HEK293 (cell line): Measurements from ENCODE around the gene ZNF48.
A peak's percentile ranks its signal among the peaks of the same experiment; 100 is the strongest.

Experiments
- CTCF ChIA-PET: fragments of 350-600 bp; formaldehyde crosslinking; extraction: SDS; loops from one replicate; lab custom pipeline; 2021; ENCODE audit warnings: antibody characterized with exemption; lab: Yijun Ruan, JAX
- POLR2A ChIA-PET: fragments of 300-600 bp; formaldehyde crosslinking; extraction: SDS; loops from one replicate; lab custom pipeline; 2020; ENCODE audit warnings: antibody characterized with exemption, inconsistent platforms; lab: Yijun Ruan, JAX
- H3K27ac ChIP-seq: fragments of 200-500 bp; sonication (Bioruptor generic); 2 replicates; pipeline ENCODE4 v1.5.1; 2014; ENCODE audit warnings: low read depth, low read length, control low read depth, inconsistent platforms; ENCODE audit errors: extremely low read depth
- H3K36me3 ChIP-seq, 2 experiments: fragments of 200-500 bp in 1 of 2; sonication (Bioruptor generic) in 1 of 2; 1 replicate in 1 of 2; 2 replicates in 1 of 2; pipeline ENCODE4 v1.5.1; 2014 to 2017; ENCODE audit warnings: inconsistent platforms in 2 of 2, low read length in 2 of 2; ENCODE audit not compliant: control insufficient read depth in 2 of 2, insufficient read depth in 1 of 2
- H3K4me1 ChIP-seq: fragments of 200-500 bp; sonication (Bioruptor generic); 2 replicates; pipeline ENCODE4 v1.5.1; 2014; ENCODE audit warnings: mild to moderate bottlenecking, low read length, inconsistent platforms; ENCODE audit not compliant: control insufficient read depth, insufficient read depth
- H3K4me3 ChIP-seq: 2 replicates; pipeline ENCODE4 v1.5.1; 2011; ENCODE audit warnings: low read depth, mild to moderate bottlenecking, control low read depth, low read length, moderate library complexity
- H3K9me3 ChIP-seq: fragments of 200-500 bp; sonication (Bioruptor generic); 2 replicates; pipeline ENCODE4 v1.5.1; 2014; ENCODE audit warnings: low read depth, low read length, inconsistent platforms; ENCODE audit not compliant: control insufficient read depth, insufficient read depth
- MZF1 ChIP-seq: fragments of 450-650 bp; formaldehyde crosslinking; IDR thresholded peaks from 2 replicates; pipeline ENCODE4 v1.5.1; 2017; ENCODE audit warnings: missing biosample characterization, missing genetic modification characterization, borderline replicate concordance
- ZBTB21 ChIP-seq: fragments of 450-650 bp; formaldehyde crosslinking; IDR thresholded peaks from 2 replicates; pipeline ENCODE4 v1.5.1; 2017; ENCODE audit warnings: missing biosample characterization, missing genetic modification characterization
- ZFHX2 ChIP-seq: fragments of 450-650 bp; formaldehyde crosslinking; conservative IDR thresholded peaks from 2 replicates; pipeline ENCODE4 v1.5.1; 2016; ENCODE audit warnings: missing biosample characterization, missing genetic modification characterization
- ZFP41 ChIP-seq: fragments of 450-650 bp; formaldehyde crosslinking; IDR thresholded peaks from 2 replicates; pipeline ENCODE4 v1.5.1; 2016; ENCODE audit warnings: missing biosample characterization, missing genetic modification characterization, borderline replicate concordance
- ZNF112 ChIP-seq: fragments of 450-650 bp; formaldehyde crosslinking; IDR thresholded peaks from 2 replicates; pipeline ENCODE4 v1.5.0; 2017; ENCODE audit warnings: missing biosample characterization, missing genetic modification characterization
- ZNF146 ChIP-seq: fragments of 450-650 bp; formaldehyde crosslinking; IDR thresholded peaks from 2 replicates; pipeline ENCODE4 v1.5.1; 2016; ENCODE audit warnings: missing biosample characterization, missing genetic modification characterization
- ZNF16 ChIP-seq: fragments of 450-650 bp; formaldehyde crosslinking; IDR thresholded peaks from 2 replicates; pipeline ENCODE4 v1.5.1; 2016; ENCODE audit warnings: low read depth, missing biosample characterization, missing genetic modification characterization
- ZNF2 ChIP-seq: fragments of 450-650 bp; formaldehyde crosslinking; IDR thresholded peaks from 2 replicates; pipeline ENCODE4 v1.5.1; 2016; ENCODE audit warnings: missing biosample characterization, missing genetic modification characterization
- ZNF214 ChIP-seq: fragments of 450-650 bp; formaldehyde crosslinking; IDR thresholded peaks from 2 replicates; pipeline ENCODE4 v1.5.1; 2017; ENCODE audit warnings: missing biosample characterization, mild to moderate bottlenecking, missing genetic modification characterization, borderline replicate concordance
- ZNF341 ChIP-seq: fragments of 450-650 bp; formaldehyde crosslinking; IDR thresholded peaks from 2 replicates; pipeline ENCODE4; 2016; ENCODE audit warnings: low read depth, missing biosample characterization, missing genetic modification characterization
- ZNF426 ChIP-seq: fragments of 450-650 bp; formaldehyde crosslinking; IDR thresholded peaks from 2 replicates; pipeline ENCODE4 v1.5.1; 2017; ENCODE audit warnings: missing biosample characterization, missing genetic modification characterization, mild to moderate bottlenecking, inconsistent platforms, moderate library complexity
- ZNF473 ChIP-seq: fragments of 450-650 bp; formaldehyde crosslinking; IDR thresholded peaks from 2 replicates; pipeline ENCODE4 v1.5.1; 2017; ENCODE audit warnings: missing biosample characterization, missing genetic modification characterization
- ZNF514 ChIP-seq: fragments of 450-650 bp; formaldehyde crosslinking; IDR thresholded peaks from 2 replicates; pipeline ENCODE4 v1.5.1; 2016; ENCODE audit warnings: missing biosample characterization, missing genetic modification characterization
- ZNF521 ChIP-seq: fragments of 450-650 bp; formaldehyde crosslinking; IDR thresholded peaks from 2 replicates; pipeline ENCODE4 v1.5.1; 2017; ENCODE audit warnings: missing biosample characterization, mild to moderate bottlenecking, missing genetic modification characterization
- ZNF549 ChIP-seq: fragments of 450-650 bp; IDR thresholded peaks from 2 replicates; pipeline ENCODE4 v1.5.1; 2018; ENCODE audit warnings: missing biosample characterization, missing genetic modification characterization, mild to moderate bottlenecking, inconsistent platforms, moderate library complexity
- ZNF561 ChIP-seq: fragments of 450-650 bp; IDR thresholded peaks from 2 replicates; pipeline ENCODE4 v1.5.1; 2018; ENCODE audit warnings: missing biosample characterization, missing genetic modification characterization, borderline replicate concordance
- ZNF596 ChIP-seq: fragments of 450-650 bp; IDR thresholded peaks from 2 replicates; pipeline ENCODE4 v1.5.0; 2018; ENCODE audit warnings: missing biosample characterization, mild to moderate bottlenecking, missing genetic modification characterization, moderate library complexity
- ZNF623 ChIP-seq: fragments of 450-650 bp; formaldehyde crosslinking; IDR thresholded peaks from 2 replicates; pipeline ENCODE4 v1.5.1; 2016; ENCODE audit warnings: missing biosample characterization, missing genetic modification characterization
- ZNF670 ChIP-seq: fragments of 450-650 bp; formaldehyde crosslinking; IDR thresholded peaks from 2 replicates; pipeline ENCODE4 v1.5.1; 2016; ENCODE audit warnings: missing biosample characterization, missing genetic modification characterization, low read depth
- ZNF768 ChIP-seq: fragments of 450-650 bp; formaldehyde crosslinking; IDR thresholded peaks from 2 replicates; pipeline ENCODE4 v1.5.1; 2018; ENCODE audit warnings: missing biosample characterization, mild to moderate bottlenecking, missing genetic modification characterization
- ZSCAN30 ChIP-seq: fragments of 450-650 bp; IDR thresholded peaks from 2 replicates; pipeline ENCODE4 v1.5.1; 2018; ENCODE audit warnings: missing biosample characterization, mild to moderate bottlenecking, missing genetic modification characterization, moderate library complexity
- ZXDB ChIP-seq: fragments of 450-650 bp; formaldehyde crosslinking; IDR thresholded peaks from 2 replicates; pipeline ENCODE4 v1.5.1; 2016; ENCODE audit warnings: missing biosample characterization, missing genetic modification characterization
- TF ChIP-seq, protein P1 (sequence below): fragments of 450-650 bp; formaldehyde crosslinking; IDR thresholded peaks from 2 replicates; pipeline ENCODE4 v1.5.1; 2017; ENCODE audit warnings: missing biosample characterization, mild to moderate bottlenecking, missing genetic modification characterization, moderate library complexity
- TF ChIP-seq, protein P2 (sequence below): fragments of 450-650 bp; formaldehyde crosslinking; IDR thresholded peaks from 2 replicates; pipeline ENCODE4 v1.5.1; 2017; ENCODE audit warnings: missing biosample characterization, missing genetic modification characterization
- TF ChIP-seq, protein P3 (sequence below): fragments of 450-650 bp; formaldehyde crosslinking; IDR thresholded peaks from 2 replicates; pipeline ENCODE4 v1.5.1; 2016; ENCODE audit warnings: missing biosample characterization, missing genetic modification characterization
- TF ChIP-seq, protein P4 (sequence below): fragments of 450-650 bp; formaldehyde crosslinking; IDR thresholded peaks from 2 replicates; pipeline ENCODE4 v1.5.1; 2017; ENCODE audit warnings: missing biosample characterization, missing genetic modification characterization
- TF ChIP-seq, protein P5 (sequence below): fragments of 450-650 bp; formaldehyde crosslinking; IDR thresholded peaks from 2 replicates; pipeline ENCODE4 v1.5.1; 2016; ENCODE audit warnings: missing biosample characterization, missing genetic modification characterization

ZNF48 gene

DNA sequence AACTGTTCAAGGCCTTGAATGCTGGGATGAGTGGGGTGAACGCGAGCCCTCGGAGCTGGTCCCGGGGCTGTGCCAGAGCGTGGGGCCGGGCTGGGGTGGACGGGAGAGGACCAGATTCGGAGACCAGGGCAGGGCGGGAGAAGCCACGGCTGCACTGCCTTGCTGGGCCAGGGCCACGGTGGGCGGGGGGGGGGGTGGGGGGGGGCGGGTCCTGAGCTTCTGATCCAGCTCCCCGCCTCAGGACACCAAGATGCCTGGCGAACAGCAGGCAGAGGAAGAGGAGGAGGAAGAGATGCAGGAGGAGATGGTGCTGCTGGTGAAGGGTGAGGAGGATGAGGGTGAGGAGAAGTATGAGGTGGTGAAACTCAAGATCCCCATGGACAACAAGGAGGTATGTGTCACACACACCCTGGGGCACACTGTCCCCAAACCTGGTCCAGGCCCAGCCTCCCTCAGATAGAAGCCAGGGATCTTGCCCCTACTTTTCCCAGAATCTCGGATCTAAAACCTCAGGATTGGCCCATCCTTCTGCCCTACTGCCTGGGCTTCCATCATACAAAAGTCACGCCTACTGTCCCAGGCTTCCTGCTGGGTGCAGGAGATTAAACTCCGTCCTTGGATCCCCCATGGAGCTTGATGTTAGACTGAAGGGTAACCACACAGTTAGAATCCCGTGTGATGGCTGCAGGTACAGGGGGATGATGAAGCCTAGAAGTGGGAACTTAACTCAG is 12.7 kb downstream of the ZNF48 start (continued):
- no peak for TF ChIP-seq ZFP41 (tag by site-specific recombination)
- TF ChIP-seq, protein P1, sequence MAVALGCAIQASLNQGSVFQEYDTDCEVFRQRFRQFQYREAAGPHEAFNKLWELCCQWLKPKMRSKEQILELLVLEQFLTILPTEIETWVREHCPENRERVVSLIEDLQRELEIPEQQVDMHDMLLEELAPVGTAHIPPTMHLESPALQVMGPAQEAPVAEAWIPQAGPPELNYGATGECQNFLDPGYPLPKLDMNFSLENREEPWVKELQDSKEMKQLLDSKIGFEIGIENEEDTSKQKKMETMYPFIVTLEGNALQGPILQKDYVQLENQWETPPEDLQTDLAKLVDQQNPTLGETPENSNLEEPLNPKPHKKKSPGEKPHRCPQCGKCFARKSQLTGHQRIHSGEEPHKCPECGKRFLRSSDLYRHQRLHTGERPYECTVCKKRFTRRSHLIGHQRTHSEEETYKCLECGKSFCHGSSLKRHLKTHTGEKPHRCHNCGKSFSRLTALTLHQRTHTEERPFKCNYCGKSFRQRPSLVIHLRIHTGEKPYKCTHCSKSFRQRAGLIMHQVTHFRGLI, result 0 out of 2 replicates have a peak, but pooled peaks have one; percentile 58
- no peak for TF ChIP-seq ZNF514 (tag by site-specific recombination)
- no peak for TF ChIP-seq ZNF521 (tag by site-specific recombination)
- no peak for TF ChIP-seq ZNF112
- TF ChIP-seq, protein P2, sequence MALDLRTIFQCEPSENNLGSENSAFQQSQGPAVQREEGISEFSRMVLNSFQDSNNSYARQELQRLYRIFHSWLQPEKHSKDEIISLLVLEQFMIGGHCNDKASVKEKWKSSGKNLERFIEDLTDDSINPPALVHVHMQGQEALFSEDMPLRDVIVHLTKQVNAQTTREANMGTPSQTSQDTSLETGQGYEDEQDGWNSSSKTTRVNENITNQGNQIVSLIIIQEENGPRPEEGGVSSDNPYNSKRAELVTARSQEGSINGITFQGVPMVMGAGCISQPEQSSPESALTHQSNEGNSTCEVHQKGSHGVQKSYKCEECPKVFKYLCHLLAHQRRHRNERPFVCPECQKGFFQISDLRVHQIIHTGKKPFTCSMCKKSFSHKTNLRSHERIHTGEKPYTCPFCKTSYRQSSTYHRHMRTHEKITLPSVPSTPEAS (tag by site-specific recombination), result no peak
- no peak for TF ChIP-seq ZNF596 (tag by site-specific recombination)
- TF ChIP-seq MZF1 (tag by site-specific recombination), result peak; percentile 50; the same call in 1 of the 2 replicates
- TF ChIP-seq ZNF146 (tag by site-specific recombination), result no peak
- no peak for TF ChIP-seq ZNF426
- TF ChIP-seq, protein P3, sequence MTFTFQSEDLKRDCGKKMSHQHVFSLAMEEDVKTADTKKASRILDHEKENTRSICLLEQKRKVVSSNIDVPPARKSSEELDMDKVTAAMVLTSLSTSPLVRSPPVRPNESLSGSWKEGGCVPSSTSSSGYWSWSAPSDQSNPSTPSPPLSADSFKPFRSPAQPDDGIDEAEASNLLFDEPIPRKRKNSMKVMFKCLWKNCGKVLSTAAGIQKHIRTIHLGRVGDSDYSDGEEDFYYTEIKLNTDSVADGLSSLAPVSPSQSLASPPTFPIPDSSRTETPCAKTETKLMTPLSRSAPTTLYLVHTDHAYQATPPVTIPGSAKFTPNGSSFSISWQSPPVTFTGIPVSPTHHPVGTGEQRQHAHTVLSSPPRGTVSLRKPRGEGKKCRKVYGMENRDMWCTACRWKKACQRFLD (tag by site-specific recombination), result no peak
- TF ChIP-seq, protein P4, sequence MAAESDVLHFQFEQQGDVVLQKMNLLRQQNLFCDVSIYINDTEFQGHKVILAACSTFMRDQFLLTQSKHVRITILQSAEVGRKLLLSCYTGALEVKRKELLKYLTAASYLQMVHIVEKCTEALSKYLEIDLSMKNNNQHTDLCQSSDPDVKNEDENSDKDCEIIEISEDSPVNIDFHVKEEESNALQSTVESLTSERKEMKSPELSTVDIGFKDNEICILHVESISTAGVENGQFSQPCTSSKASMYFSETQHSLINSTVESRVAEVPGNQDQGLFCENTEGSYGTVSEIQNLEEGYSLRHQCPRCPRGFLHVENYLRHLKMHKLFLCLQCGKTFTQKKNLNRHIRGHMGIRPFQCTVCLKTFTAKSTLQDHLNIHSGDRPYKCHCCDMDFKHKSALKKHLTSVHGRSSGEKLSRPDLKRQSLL, result no peak
- TF ChIP-seq ZNF670, result no peak
- no peak for TF ChIP-seq ZNF214 (tag by site-specific recombination)
- TF ChIP-seq ZNF2 (tag by site-specific recombination), result no peak

DNA sequence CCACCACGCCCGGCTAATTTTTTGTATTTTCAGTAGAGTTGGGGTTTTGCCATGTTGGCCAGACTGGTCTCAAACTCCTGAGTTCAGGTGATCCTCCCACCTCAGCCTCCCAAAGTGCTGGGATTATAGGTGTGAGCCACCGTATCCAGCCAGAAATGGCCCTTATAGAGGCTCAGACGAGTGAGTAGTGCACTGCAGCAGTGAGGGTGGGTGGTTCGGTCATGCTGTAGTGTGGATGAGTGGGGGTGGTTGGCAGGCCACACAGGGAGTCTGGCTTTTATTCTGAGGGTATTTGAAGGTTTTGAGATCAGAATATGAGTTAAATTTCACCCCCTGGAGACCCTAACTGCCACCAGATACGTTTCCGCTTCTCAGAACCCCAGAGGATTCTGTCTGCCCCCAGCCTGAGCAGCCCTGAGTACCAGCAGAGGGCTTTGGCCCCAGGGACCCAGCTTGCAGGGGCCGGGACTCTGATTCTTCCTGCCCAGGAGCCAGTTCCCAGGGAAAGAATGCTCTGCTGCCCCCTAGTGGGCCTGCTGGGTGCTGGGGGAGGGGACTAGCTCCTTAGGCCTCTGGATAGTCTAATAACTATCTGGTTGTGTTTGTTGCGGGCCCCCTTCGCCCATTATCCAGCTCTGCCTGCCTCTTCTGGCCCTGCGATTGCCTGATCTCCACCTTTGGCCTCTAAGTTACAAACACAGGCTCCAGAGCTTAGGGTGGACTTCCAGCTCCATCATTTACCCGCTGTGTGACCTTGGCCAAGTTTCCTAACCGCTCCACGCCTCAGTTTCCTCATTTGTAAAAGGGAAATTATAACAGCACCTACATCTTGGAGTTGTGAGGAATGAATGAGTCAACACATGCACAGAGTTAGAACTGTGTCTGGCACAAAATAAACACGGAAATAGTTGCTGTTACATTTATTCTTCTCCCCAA is 14.2 kb downstream of the ZNF48 start:
- H3K4me1 ChIP-seq, result peaks cover 5% of the 10 kb centered on the region; the same call in 1 of the 2 replicates
- H3K27ac ChIP-seq, result no peak overlapping the region
- POLR2A ChIA-PET, result interaction anchor here (0.6 to 5.9 kb wide), 21 partner anchors 8 to 344 kb away, joined by 3 to 64 read pairs (median 4); partner anchors contain the start of genes ALDOA, CD2BP2, DCTPP1 and PRR14
- peaks cover 14 to 52% of the 10 kb centered on the region in 2 experiments; a peak in 2 of 3 replicates for H3K36me3 ChIP-seq
- no peaks in the 10 kb centered on the region for H3K9me3 ChIP-seq
- H3K4me3 ChIP-seq, result no peak overlapping the region
- CTCF ChIA-PET, result interaction anchor here (0.6 to 2.9 kb wide), 57 partner anchors 9 to 692 kb away, joined by 3 to 27 read pairs (median 4); partner anchors contain the start of genes CD2BP2, CORO1A, DCTPP1 and MYL11
- TF ChIP-seq ZNF596 (tag by site-specific recombination), result no peak
- no peak for TF ChIP-seq ZNF473 (tag by site-specific recombination)
- 0 out of 2 replicates have a peak, but pooled peaks have one; percentile 18 for TF ChIP-seq ZBTB21 (tag by site-specific recombination)
- no peak for TF ChIP-seq ZNF16 (tag by site-specific recombination)
- TF ChIP-seq ZNF549 (tag by site-specific recombination), result no peak
- peak; percentile 99 for TF ChIP-seq ZSCAN30 (tag by site-specific recombination)
- TF ChIP-seq, protein P5, sequence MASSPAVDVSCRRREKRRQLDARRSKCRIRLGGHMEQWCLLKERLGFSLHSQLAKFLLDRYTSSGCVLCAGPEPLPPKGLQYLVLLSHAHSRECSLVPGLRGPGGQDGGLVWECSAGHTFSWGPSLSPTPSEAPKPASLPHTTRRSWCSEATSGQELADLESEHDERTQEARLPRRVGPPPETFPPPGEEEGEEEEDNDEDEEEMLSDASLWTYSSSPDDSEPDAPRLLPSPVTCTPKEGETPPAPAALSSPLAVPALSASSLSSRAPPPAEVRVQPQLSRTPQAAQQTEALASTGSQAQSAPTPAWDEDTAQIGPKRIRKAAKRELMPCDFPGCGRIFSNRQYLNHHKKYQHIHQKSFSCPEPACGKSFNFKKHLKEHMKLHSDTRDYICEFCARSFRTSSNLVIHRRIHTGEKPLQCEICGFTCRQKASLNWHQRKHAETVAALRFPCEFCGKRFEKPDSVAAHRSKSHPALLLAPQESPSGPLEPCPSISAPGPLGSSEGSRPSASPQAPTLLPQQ (tag by site-specific recombination), result peak; percentile 71
- peak; percentile 69; the same call in 1 of the 2 replicates for TF ChIP-seq ZNF561 (tag by site-specific recombination)
- TF ChIP-seq, protein P2 (tag by site-specific recombination), result no peak
- peak; percentile 65 for TF ChIP-seq ZFHX2
- no peak for TF ChIP-seq ZNF768
- TF ChIP-seq ZXDB (tag by site-specific recombination), result peak; percentile 95
- peak; percentile 20; the same call in 1 of the 2 replicates for TF ChIP-seq ZNF623 (tag by site-specific recombination)
- no peak for TF ChIP-seq ZNF341
